UCSD-AML1 (cell line): ENCODE measurements around the gene EGFR.

Experiments
- DNase-seq: peaks from one replicate; lab custom pipeline; 2025; ENCODE audit not compliant: unreplicated experiment; lab: John Stamatoyannopoulos, UW

The EGFR gene

DNA sequence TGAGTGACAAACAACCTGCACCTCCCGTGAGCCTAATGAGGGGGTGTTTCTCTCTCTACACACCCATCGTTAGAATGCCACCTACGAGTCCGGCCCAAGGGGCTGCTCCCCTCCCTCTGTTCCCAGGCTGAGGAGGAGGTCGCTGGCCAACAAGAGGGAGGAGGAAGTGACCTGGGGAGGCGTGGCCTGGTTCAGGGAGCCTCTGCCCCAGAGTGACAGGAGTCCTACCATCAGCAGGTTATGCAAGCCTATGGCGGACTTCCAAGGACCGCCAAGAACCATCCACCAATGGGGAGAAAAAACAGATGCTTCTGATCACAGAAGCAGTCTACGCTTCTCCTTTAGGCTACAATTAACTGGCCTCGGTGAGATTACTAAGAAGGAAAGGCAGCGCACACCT is 12.3 kb upstream of the EGFR start:
- DNase-seq: no peak

- DNase-seq: no peak
Measured at GRCh38 chr7:55013851-55014250, 5.0 kb upstream of the EGFR start.

- no peak for DNase-seq
Measured at GRCh38 chr7:55016061-55016745, 2.6 kb upstream of the EGFR start.

- DNase-seq: no peak
Measured at GRCh38 chr7:55016746-55017090, 2.1 kb upstream of the EGFR start.

DNA sequence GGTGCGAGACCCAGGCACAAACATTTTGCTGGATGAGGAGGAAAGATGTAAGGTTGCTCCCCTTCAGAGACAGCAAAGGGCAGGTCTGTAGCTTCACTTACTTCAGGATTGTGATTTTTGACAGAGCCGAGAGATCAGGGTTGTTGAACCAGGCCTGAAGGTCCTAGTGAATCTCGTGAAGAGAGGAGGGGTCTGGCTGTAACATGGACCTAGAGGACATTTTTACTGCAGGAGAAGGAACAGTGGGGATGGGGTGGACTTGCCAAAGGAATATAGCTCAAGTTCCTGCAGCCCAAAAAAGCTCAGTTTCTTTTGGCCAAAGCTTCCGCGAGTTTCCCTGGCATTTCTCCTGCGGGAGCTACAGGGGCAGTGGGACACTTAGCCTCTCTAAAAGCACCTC is 976 bp upstream of the EGFR start:
- DNase-seq: no peak

GRCh38 chr7:55019191-55019690 is 424 bp downstream of the EGFR start:
- no peak for DNase-seq

- no peak for DNase-seq
Measured at GRCh38 chr7:55019691-55020465, 1.1 kb downstream of the EGFR start.

DNA sequence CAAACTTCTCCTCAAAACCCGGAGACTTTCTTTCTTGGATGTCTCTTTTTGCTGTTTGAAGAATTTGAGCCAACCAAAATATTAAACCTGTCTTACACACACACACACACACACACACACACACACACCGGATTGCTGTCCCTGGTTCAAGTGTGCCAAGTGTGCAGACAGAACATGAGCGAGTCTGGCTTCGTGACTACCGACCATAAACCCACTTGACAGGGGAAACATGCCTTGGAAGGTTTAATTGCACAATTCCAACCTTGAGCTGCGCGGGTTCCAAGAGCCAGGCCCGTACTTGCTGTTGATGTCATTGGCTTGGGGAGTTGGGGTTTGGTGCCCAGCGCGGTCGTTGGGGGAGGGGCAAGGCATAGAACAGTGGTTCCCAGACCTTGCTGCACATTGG is 1.7 kb downstream of the EGFR start:
- DNase-seq: no peak

- no peak for DNase-seq
Measured at GRCh38 chr7:55021053-55021452, 2.2 kb downstream of the EGFR start.

GRCh38 chr7:55022002-55022985 is 3.5 kb downstream of the EGFR start:
- no peak for DNase-seq

DNA sequence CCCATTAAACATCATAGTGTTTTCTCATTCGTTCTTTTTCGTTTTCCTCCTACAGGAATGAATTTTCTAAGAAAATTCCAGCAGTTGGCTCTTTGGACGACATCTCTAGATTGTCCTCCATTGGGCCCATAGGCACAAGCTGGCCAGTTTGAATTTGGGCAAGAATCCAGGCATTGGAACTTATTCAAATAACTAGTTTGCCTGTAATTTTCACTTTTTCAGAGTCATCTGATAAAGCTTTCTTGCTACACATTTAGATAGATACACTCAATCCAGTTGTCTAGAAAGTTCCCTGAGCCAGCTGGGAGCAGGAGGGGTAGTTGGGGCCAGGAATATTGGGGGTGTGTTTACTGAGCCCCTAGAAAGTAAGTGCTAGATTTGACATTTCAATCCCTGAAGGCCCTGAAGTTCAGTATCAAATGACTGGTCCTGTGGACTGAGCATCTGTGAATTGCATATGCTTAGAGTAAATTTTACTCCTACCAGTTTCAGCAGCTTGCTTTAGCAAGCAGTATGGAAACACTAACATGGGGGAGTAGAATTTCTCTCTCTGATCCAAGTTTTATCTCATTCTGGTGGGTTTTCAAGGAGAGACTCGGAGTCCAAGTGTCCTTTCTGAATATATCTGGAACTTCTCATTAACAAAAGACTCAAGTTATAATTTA is 5.2 kb downstream of the EGFR start:
- DNase-seq: no peak

- no peak for DNase-seq
Measured at GRCh38 chr7:55024776-55025175, 6.0 kb downstream of the EGFR start.

DNA sequence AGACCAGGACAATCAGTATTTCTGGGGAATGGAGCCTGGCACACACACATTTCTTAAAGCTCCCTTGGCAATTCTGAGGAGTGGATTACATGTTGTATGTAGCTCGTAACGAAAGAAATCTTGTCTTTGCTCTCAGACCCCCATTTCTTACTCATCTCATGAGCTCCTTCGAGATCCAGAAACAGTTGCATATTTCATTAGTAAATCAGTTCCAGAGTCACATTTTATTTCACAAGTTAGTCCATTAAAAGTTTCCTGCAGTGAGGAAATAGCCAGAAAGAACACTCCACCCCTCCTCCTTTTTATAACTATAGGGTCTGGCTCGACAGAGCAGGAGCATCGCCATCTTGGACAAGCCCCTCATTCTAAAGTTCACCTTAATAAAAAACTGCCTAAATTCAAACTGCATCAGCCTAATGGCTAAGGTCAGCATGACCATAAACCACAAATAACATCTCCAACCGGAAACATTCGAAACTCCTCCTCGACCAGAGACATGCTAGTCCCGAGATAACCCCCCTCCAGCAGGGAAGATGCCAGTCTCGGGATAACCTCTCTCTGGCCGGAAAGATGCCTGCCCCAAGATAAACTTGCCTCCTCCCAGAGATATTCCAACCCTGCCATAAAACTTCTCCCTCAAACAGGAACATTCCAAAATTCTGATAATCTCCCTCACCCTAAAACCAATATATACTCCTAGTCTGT is 7.4 kb downstream of the EGFR start:
- no peak for DNase-seq

GRCh38 chr7:55026867-55027490 is 8.2 kb downstream of the EGFR start:
- DNase-seq: no peak

DNA sequence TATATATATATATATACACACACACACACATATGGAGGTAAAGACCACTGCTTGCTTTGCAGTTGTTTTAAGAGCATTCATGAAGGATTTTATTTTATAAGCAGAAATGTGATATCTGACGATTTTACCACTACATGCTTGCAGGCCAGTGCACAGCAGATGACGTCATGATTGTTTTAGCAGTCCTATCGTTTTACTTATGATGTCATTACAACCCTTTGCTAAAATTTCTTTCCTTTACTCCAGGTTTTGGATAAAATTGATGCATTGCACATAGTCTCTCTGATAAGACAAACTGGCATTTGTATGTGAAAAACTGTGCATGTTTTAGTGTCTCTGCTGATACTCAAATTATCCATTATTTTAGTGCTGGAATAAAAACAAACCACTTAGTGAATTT is 9.2 kb downstream of the EGFR start:
- DNase-seq: no peak

DNA sequence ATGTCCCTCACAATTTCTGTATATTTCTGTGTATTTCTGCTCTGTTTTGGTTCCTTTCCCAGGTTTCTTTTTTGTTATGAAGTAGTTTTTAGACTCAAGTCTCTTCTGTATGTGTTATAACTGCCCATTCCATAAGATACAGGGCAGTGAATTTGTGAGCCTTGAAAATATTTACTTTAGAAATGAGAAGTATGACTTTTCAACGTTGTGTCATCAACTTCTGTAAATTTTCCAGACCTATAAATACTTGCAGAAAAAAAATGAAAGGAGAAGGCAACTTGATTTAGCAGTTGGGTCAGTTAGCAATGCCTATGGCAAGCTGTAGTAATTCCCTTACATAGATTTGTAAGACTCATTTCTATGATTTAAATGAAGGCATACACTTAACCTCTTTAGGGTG is 11.5 kb downstream of the EGFR start:
- DNase-seq: no peak

DNA sequence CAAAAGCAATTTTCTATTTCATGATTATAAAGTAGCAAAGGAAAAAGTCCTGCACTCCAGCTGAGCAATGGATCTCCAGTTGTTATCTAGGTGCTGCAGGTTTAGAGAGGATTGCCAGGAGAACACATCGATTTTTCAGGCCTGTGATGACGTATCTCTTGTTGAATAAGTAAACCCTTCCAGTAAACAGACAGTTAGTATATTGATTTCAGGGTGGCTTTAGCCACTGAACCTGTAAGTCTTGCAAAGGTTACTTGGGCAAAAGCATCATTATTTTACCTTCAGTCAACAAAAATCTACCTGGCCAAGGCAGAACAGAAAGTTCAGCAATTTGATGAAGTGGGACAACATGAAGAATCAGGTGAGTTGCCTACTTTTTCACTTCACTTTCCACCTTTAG is 12.3 kb downstream of the EGFR start:
- no peak for DNase-seq

GRCh38 chr7:55032069-55032699 is 13.4 kb downstream of the EGFR start:
- no peak for DNase-seq

- no peak for DNase-seq
Measured at GRCh38 chr7:55033236-55033846, 14.5 kb downstream of the EGFR start.
